B cell (primary cell): ENCODE data around the gene TMEM208. TPM values are rescaled to one million over a fixed set of nuclear protein-coding genes. Genes with fewer than 3 reads are reported as not detected.

ENCODE experiments used
- ATAC-seq: fragments of 200-7000 bp; cut with Tn5 transposase; one replicate; pipeline ENCODE4 v1.10.0; 2021; ENCODE audit warnings: low read depth, mild to moderate bottlenecking, moderate number of reproducible peaks, moderate library complexity
- CTCF ChIA-PET: fragments of 350-600 bp; sonication (Branson Sonifier 250); formaldehyde crosslinking; loops from one replicate; lab custom pipeline; 2021; ENCODE audit warnings: antibody characterized with exemption, inconsistent platforms; lab: Charles Lee
- POLR2A ChIA-PET: fragments of 350-600 bp; sonication (Branson Sonifier 250); formaldehyde crosslinking; loops from one replicate; lab custom pipeline; 2021; ENCODE audit warnings: antibody characterized with exemption; lab: Charles Lee
- DNase-seq: peaks from one replicate; pipeline ENCODE4 v3.0.0; 2013
- H2AFZ ChIP-seq: 2 replicates; pipeline ENCODE4 v1.6.1; 2012; ENCODE audit warnings: mild to moderate bottlenecking, low read depth, low read length; ENCODE audit not compliant: insufficient read depth, poor library complexity, severe bottlenecking
- H3K27ac ChIP-seq, 2 donors: 1 replicate in 1 of 2; 2 replicates in 1 of 2; pipeline ENCODE4 v1.5.1; 2012 to 2013; ENCODE audit warnings: low read length in 2 of 2, mild to moderate bottlenecking in 2 of 2, moderate library complexity in 1 of 2
- H3K27me3 ChIP-seq, 4 experiments: fragments of 200-600 bp in 1 of 4; sonication (generic) in 1 of 4; replicated peaks in 1 of 4; 1 replicate in 2 of 4; 2 replicates in 2 of 4; pipeline versions ENCODE4 v1.6.1 to v1.7.0; 2013 to 2016; ENCODE audit warnings: low read length in 3 of 4, mild to moderate bottlenecking in 2 of 4, mixed read lengths in 1 of 4, moderate library complexity in 1 of 4; ENCODE audit not compliant: insufficient read depth in 4 of 4, control insufficient read depth in 3 of 4; ENCODE audit errors: control extremely low read depth in 1 of 4
- H3K36me3 ChIP-seq, 2 experiments: replicated peaks in 1 of 2; 1 replicate in 1 of 2; 2 replicates in 1 of 2; pipeline versions ENCODE4 v1.6.1 to v1.7.1; 2013; ENCODE audit warnings: low read length in 1 of 2; ENCODE audit not compliant: insufficient read depth in 2 of 2, control insufficient read depth in 1 of 2; ENCODE audit errors: control extremely low read depth in 1 of 2, extremely low read depth in 1 of 2
- H3K4me1 ChIP-seq, 2 donors: fragments of 200-600 bp in 1 of 2; sonication (generic) in 1 of 2; 1 replicate in 1 of 2; 2 replicates in 1 of 2; pipeline versions ENCODE4 v1.5.1 to v1.6.1; 2013 to 2017; ENCODE audit warnings: low read length in 2 of 2; ENCODE audit not compliant: control insufficient read depth in 2 of 2, insufficient read depth in 2 of 2
- H3K4me2 ChIP-seq: replicated peaks from 2 replicates; pipeline ENCODE3; 2012; ENCODE audit warnings: mild to moderate bottlenecking, low read depth, low read length; ENCODE audit not compliant: poor library complexity, severe bottlenecking
- H3K4me3 ChIP-seq, 5 experiments: fragments of 200-600 bp in 1 of 5; sonication (generic) in 1 of 5; 1 replicate in 3 of 5; 2 replicates in 2 of 5; pipeline versions ENCODE4 v1.5.1 to v1.7.0; 2011 to 2016; ENCODE audit warnings: low read length in 4 of 5, mild to moderate bottlenecking in 4 of 5, low read depth in 2 of 5, control low read depth in 1 of 5, moderate library complexity in 1 of 5; ENCODE audit not compliant: insufficient read depth in 1 of 5; ENCODE audit errors: control extremely low read depth in 1 of 5, extremely low read depth in 1 of 5
- H3K79me2 ChIP-seq: fragments of 200-600 bp; sonication (generic); one replicate; pipeline ENCODE4 v1.6.0; 2016; ENCODE audit warnings: low read length; ENCODE audit not compliant: control insufficient read depth, insufficient read depth
- H3K9ac ChIP-seq: fragments of 200-600 bp; sonication (generic); 2 replicates; pipeline ENCODE4 v1.6.1; 2017; ENCODE audit warnings: mild to moderate bottlenecking, low read length, moderate library complexity
- H3K9me3 ChIP-seq, 3 donors: one replicate each; pipeline versions ENCODE4 v1.6.1 to v1.7.1; 2013; ENCODE audit warnings: low read length in 2 of 3; ENCODE audit not compliant: control insufficient read depth in 2 of 3, insufficient read depth in 1 of 3; ENCODE audit errors: control extremely low read depth in 1 of 3
- H4K20me1 ChIP-seq: 2 replicates; pipeline ENCODE4 v1.6.0; 2012; ENCODE audit warnings: mild to moderate bottlenecking, low read length; ENCODE audit not compliant: insufficient read depth, control insufficient read depth, poor library complexity, severe bottlenecking
- H3K27ac Mint-ChIP-seq: one replicate; pipeline ENCODE4 v1.8.0; 2021; ENCODE audit warnings: mixed read lengths
- H3K27me3 Mint-ChIP-seq: one replicate; pipeline ENCODE4 v1.8.0; 2021; ENCODE audit warnings: mixed read lengths
- H3K4me1 Mint-ChIP-seq: one replicate; pipeline ENCODE4 v1.8.0; 2021; ENCODE audit warnings: mixed read lengths
- H3K4me3 Mint-ChIP-seq: one replicate; pipeline ENCODE4 v1.8.0; 2021; ENCODE audit warnings: mixed read lengths
- H3K9me3 Mint-ChIP-seq: one replicate; pipeline ENCODE4 v1.8.0; 2022; ENCODE audit warnings: mixed read lengths; ENCODE audit not compliant: insufficient read depth
- CTCF ChIP-seq: fragments of 200-600 bp; IDR thresholded peaks from one replicate; pipeline ENCODE4 v1.8.0; 2022; ENCODE audit warnings: antibody characterized with exemption, mild to moderate bottlenecking
- EZH2 ChIP-seq: IDR thresholded peaks from 2 replicates; pipeline ENCODE4 v1.6.1; 2012; ENCODE audit warnings: borderline replicate concordance, low read depth, mild to moderate bottlenecking, moderate library complexity, low read length; ENCODE audit not compliant: insufficient read depth, poor library complexity, severe bottlenecking
- WGBS: methylation state at CpG from one replicate; pipeline ENCODE4 v1.1.5; 2013; ENCODE audit warnings: missing lambda C conversion rate; ENCODE audit not compliant: insufficient coverage; 5-methylcytosine and 5-hydroxymethylcytosine counted together
- intact Hi-C: fragments of 100-400 bp; cut with micrococcal nuclease; formaldehyde crosslinking; loops from one replicate; pipeline ENCODE4 v1.10.0; 2022
- polyA plus RNA-seq: library from polyadenylated mRNA; depleted of rRNA; stranded (reverse); fragments of >200 nt; gene quantifications from 2 replicates; pipeline ENCODE4 v1.2.3, GENCODE V29; 2012
- total RNA-seq, 2 donors: library from RNA; stranded (reverse); fragments of 120-200 nt in 1 of 2; gene quantifications; 1 replicate in 1 of 2; 2 replicates in 1 of 2; pipeline versions ENCODE4 v1.2.3 to v1.2.4, GENCODE V29; 2013 to 2022

Gene TMEM208
- total and polyA plus RNA-seq, 2 donors (not counting 1 experiment from before 2014, with no cell fraction given): 36.1 to 40.4 TPM

- ATAC-seq: no peak
- H3K4me2 ChIP-seq: no peak overlapping the region
- TF ChIP-seq EZH2 (no peak), CTCF (no peak)
- H3K4me1 ChIP-seq: peaks cover 16 to 21% of the 10 kb centered on the region in 2 donors
- H3K36me3 ChIP-seq: peaks cover 0 to 59% of the 10 kb centered on the region in 2 experiments
- intact Hi-C loops: no loop called here
- no peak overlapping the region for H3K27ac ChIP-seq
- 100% methylated on average over 1 of the region's 1 CpG for WGBS
- CTCF ChIA-PET: interaction anchor here (0.6 to 1.2 kb wide), 2 partner anchors 244 to 1649 kb away, joined by 4 to 5 read pairs; no protein-coding TSS in a partner anchor
- H3K4me3 ChIP-seq: no peak overlapping the region
- Mint-ChIP-seq H3K4me3 (no peak overlapping the region), H3K9me3 (no peaks in the 10 kb centered on the region), H3K27ac (no peak overlapping the region), H3K27me3 (no peaks in the 10 kb centered on the region), H3K4me1 (peaks cover 33% of the 10 kb centered on the region)
- H2AFZ ChIP-seq: no peak overlapping the region
- H3K27me3 ChIP-seq: no peaks in the 10 kb centered on the region
- peaks cover 54% of the 10 kb centered on the region for H4K20me1 ChIP-seq
- H3K9ac ChIP-seq: no peak overlapping the region
- DNase-seq: no peak
- POLR2A ChIA-PET: no interaction called here
- peaks cover 0 to 5% (median 0%) of the 10 kb centered on the region in 3 donors for H3K9me3 ChIP-seq
- H3K79me2 ChIP-seq: peaks cover 37% of the 10 kb centered on the region
Observed at GRCh38 chr16:67196881-67197280, 30.0 kb upstream of the TMEM208 start.

DNA sequence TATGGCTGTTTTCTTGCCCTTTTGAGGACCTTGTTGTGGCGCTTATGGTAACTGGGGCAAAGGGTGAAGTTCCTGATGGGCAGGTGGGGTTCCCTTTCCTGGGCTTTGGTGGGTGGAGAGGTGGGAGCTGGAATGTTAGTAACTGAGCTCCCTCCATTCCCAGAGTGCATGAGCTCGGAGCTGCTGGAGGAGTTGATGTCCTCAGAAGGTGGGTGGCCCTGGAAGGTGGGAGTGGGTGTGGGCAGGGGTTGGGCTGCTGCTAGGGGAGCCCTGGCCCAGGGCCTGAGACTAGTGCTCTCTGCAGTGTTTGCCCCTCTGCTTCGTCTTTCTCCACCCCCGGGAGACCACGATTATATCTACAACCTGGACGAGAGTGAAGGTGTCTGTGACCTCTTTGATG is 29.2 kb upstream of the TMEM208 start:
- Histone ChIP-seq H3K27ac (no peak overlapping the region), H3K9ac (no peak overlapping the region), H3K36me3 (peaks cover 0 to 65% of the 10 kb centered on the region in 2 experiments), H3K79me2 (peaks cover 28% of the 10 kb centered on the region), H2AFZ (no peak overlapping the region), H3K9me3 (no peaks in the 10 kb centered on the region), H3K4me3 (no peak overlapping the region), H4K20me1 (peaks cover 47% of the 10 kb centered on the region), H3K4me1 (peaks cover 12 to 16% of the 10 kb centered on the region in 2 donors), H3K4me2 (no peak overlapping the region), H3K27me3 (no peaks in the 10 kb centered on the region)
- H3K4me3 Mint-ChIP-seq: no peak overlapping the region
- peaks cover 29% of the 10 kb centered on the region for H3K4me1 Mint-ChIP-seq
- intact Hi-C loops: no loop called here
- DNase-seq (no peak), ATAC-seq (no peak)
- H3K27ac Mint-ChIP-seq: no peak overlapping the region
- POLR2A ChIA-PET: interaction anchor here (0.6 kb wide), 1 partner anchor 20 kb away, joined by 3 read pairs; no protein-coding TSS in a partner anchor
- no peaks in the 10 kb centered on the region for H3K9me3 Mint-ChIP-seq
- TF ChIP-seq CTCF: no peak
- TF ChIP-seq EZH2: no peak
- 90% methylated on average over 6 of the region's 6 CpGs for WGBS
- H3K27me3 Mint-ChIP-seq: no peaks in the 10 kb centered on the region
- CTCF ChIA-PET: interaction anchor here (0.7 to 1.2 kb wide), 7 partner anchors 10 to 245 kb away, joined by 3 to 4 read pairs (median 3); no protein-coding TSS in a partner anchor
